Activated CD4-positive, alpha-beta T cell treated with anti-CD3 and anti-CD28 coated beads, Interleukin-2, amount 50 U/mL, for 48 hours (primary cell): ENCODE measurements around the gene TOX4.
"Not testable (repeated sequence)": the region's sequence is repeated elsewhere in the genome, so short reads cannot be mapped to it uniquely, and the experiment has no call there.

Experiments
- DNase-seq, 2 experiments: peaks; one replicate each; pipeline ENCODE4 v3.0.0-alpha.2; 2020

The TOX4 gene

GRCh38 chr14:21476925-21477681 lies at the start of gene TOX4, which contains the start of gene RAB2B:
TSS of gene TOX4 (plus strand) at chr14:21477195. CDS start at chr14:21477279, 84 bp downstream.
TSS of gene RAB2B (minus strand) at chr14:21476959. CDS start at chr14:21476872, 87 bp downstream.
- DNase-seq, result peak; percentile 90 to 93

- no peak for DNase-seq
These were observed 48.1 kb upstream of the TOX4 start for GRCh38 chr14:21428930-21429329.

- no peak for DNase-seq
These were observed 45.9 kb upstream of the TOX4 start for GRCh38 chr14:21431126-21431525.

DNA sequence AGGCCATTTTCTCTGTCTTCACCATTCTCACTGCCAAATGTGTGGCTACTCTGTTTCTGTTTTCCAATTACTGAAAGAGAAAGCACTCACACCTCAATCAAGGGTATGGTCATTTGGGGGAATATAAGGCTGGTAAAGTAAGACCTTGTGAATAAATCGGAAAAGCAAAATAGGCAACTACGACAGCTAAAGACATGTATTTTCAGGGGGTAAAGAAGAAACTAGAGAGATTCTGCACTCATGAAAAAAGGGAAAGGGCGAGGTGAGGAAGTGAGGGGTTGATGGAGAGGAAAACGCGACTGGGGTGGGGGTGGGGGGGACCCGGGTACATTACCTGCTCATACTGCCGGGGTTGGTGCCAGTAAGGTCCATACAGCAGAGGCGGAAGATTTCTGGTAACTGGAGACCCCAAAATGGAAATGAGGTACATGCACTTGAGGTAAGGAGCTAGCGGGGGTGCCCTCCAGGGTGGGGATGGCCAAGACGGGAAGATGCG lies 40.4 kb upstream of the TOX4 start:
- DNase-seq, result no peak

- peak; percentile 100 for DNase-seq
These were observed 39.7 kb upstream of the TOX4 start for GRCh38 chr14:21437063-21437901.

GRCh38 chr14:21440859-21441258 lies 36.1 kb upstream of the TOX4 start:
- no peak for DNase-seq

DNA sequence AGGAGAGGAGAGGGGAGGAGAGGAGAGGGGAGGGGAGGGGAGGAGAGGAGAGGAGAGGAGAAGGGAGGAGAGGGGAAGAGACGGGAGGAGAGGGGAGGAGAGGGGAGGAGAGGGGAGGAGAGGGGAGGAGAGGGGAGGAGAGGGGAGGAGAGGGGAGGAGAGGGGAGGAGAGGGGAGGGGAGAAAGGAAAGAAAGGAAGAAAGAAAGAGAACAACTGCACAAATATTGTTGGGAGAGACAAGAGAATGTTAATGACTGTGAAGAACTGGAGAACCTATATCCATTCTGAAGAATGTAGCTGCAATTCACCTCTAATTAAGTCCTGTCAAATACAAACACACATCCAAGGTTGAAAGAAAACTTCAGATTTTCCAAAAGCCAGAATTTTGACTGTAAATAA lies 34.3 kb upstream of the TOX4 start:
- DNase-seq, result not testable (repeated sequence)

DNA sequence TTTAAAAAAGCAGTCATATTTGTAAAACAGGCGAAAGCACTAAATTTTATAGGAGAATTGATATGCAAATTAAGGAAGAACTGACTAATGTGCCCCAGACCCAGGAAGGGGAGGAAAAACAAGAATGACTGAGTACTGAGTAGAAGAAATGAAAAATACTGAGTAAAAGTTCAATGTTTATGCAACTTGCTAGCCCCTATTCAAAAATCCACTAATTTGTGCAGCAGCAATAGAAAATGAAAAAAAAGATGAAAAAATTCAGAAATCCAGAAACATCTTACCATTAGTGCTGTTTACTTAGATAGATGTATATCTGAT lies 27.1 kb upstream of the TOX4 start:
- no peak for DNase-seq

GRCh38 chr14:21454843-21455544 lies 22.0 kb upstream of the TOX4 start:
- DNase-seq, result peak in 1 of 2 experiments; percentile 14

DNA sequence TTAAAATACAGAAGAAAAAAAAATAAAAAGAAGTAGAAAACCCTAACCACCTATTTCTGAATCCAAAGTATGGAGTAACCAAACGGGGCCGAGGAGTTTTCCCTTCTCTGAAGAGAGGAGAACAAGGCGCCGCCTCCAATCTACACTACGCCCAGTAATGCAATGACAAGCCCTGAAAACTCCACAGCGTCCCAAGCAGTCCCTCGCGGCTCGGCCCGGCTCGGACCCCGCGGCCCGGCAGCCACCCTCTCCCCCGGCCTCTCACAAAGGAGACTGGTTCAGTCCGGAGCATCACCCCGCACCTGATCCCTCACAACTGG lies 21.4 kb upstream of the TOX4 start:
- DNase-seq, result no peak

DNA sequence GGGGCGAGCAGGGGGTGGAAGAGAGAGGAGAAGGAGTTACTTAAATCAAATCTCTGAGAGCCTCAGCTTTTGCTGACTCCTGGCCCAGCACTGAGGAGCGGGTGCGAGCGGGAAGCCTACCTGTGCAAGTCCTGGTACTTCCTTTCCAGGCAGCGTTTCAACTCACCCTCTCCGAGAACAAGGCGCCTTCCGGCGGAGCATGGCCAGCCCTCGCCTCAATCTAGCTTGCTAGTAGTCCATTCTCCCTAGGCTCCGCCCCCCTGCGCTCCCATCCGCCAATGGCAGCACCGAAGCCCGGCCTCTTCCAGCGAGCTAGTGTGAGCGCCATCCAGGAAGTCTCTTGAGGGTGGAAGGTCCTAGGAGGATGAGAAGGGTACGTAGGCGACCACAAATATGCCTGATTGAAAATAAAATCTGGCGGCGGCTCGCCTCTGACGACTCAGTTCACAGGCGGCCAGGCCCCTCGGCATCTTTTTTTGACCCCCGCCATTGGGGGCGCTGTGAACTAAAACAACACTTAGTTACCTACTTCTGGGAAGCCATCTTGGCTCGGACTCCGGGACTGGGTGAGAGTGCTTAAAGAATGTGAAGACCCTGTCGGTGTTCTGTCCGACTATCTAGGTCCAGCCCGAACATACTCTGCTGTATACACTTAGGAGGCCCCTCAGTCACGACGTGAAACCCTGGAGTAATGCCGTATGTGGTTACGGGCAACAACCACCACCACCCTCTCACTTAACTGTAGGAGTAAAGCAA lies 20.9 kb upstream of the TOX4 start, which contains the start of gene CHD8:
TSS of gene CHD8 (minus strand) at position 212 of the 756 bp plus-strand sequence. CDS start 24,480 bp downstream, outside the sequence.
- peak; percentile 99 to 100 for DNase-seq

- DNase-seq, result no peak
These were observed 9.4 kb upstream of the TOX4 start for GRCh38 chr14:21467616-21468015.

DNA sequence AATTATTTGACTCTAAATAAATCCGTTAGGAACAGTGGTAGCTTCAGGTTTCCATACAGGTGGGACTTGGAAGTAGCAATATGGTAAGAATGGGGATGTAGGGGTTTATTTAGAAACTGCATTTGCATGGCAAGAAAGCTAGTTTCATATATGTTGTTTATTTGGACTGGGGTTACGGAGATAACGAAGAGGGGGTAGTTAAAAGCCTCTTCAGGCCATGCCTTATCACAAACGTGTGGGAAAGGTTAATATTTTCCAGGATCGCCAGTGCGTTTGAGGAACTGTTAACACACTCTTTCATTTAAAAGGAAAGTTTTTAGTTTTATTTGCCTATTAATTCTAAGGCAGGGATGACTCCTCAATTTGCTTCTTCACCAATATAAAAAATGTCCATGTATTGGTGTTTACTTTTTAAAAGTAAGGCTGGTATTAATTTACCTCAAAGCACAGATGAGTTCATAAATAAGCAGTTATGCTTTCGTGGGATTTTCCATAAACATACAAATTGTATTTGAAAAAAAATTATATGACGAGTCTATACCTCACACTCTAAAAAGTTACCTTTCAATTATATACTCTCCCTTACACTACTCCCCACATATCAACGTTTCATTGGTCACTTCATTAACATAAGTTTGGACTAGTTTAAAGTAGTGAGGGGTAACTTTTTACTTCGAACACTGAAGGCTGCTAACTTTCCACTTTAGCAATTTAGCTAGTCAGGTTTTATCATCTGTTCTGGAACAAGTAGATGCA lies 1.1 kb upstream of the TOX4 start:
- no peak for DNase-seq

- DNase-seq, result peak; percentile 85 to 86
These were observed 471 bp upstream of the TOX4 start for GRCh38 chr14:21476523-21476924.

DNA sequence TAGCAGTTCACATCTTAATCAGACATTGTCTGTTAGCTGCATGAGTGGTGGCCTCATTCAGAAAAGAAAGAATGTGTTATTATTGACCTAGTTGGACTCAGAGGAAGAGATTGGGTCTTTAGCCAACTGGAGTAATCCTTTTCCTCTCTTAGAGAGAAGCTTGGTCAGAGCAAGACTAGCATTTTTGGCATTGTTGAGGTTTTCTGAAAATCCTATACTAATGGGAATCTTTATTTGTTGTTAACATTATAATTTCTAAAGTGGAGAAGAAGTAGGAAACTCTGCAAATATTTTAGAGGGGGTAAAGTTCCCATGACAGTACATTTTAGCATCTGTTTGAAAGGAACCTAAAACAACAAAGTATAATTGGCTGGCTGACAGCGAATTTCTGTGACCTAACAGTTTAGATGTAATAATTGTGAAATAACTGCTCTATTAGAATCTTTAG lies 9.7 kb downstream of the TOX4 start:
- DNase-seq, result no peak

GRCh38 chr14:21494902-21495762 lies 18.1 kb downstream of the TOX4 start:
- DNase-seq, result no peak

DNA sequence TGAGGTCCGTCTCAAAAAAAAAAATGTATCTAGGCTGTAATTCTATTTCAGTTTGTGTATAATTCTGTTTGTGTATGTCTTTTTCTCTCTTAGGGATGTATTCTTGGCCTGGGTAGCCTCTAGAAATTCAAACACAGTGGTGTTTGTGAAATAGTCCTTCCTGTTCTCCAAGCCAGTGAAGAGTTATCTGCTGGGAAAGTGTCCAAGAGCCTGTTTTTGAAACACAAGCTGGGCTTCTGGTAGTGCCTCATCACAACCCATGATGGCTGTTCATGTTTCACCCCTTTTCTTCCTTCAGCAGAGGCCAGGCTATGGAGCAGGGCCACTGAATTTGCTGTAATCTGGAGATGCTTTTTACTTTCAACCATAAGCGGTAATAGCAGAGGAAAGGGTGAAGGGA lies 19.5 kb downstream of the TOX4 start:
- DNase-seq, result no peak

GRCh38 chr14:21498540-21499526 lies 21.8 kb downstream of the TOX4 start:
- no peak for DNase-seq

GRCh38 chr14:21501568-21501967 lies 24.6 kb downstream of the TOX4 start:
- DNase-seq, result no peak
